Osteoblast (primary cell): ENCODE results near the gene WDR90. TPM values are rescaled to one million over a fixed set of nuclear protein-coding genes. Genes with fewer than 3 reads are reported as not detected.

Source experiments
- DNase-seq: peaks from one replicate; pipeline ENCODE4 v3.0.0; 2011; ENCODE audit warnings: low spot score, mixed read lengths; ENCODE audit not compliant: insufficient read length; ENCODE audit errors: missing footprints
- H2AFZ ChIP-seq: 2 replicates; pipeline ENCODE4 v1.6.0; 2011; ENCODE audit warnings: mild to moderate bottlenecking, low read length
- H3K27ac ChIP-seq: 2 replicates; pipeline ENCODE4 v1.5.1; 2011; ENCODE audit warnings: mild to moderate bottlenecking, low read depth, low read length, moderate library complexity
- H3K27me3 ChIP-seq: 2 replicates; pipeline ENCODE4 v1.6.0; 2012; ENCODE audit warnings: mild to moderate bottlenecking, control low read depth, inconsistent platforms, low read length, moderate library complexity; ENCODE audit not compliant: insufficient read depth
- H3K36me3 ChIP-seq: 2 replicates; pipeline ENCODE4 v1.5.1; 2011; ENCODE audit warnings: mild to moderate bottlenecking, low read length, control low read depth, moderate library complexity; ENCODE audit not compliant: insufficient read depth
- H3K4me1 ChIP-seq: 2 replicates; pipeline ENCODE4 v1.5.1; 2011; ENCODE audit warnings: mild to moderate bottlenecking, low read length, control low read depth, moderate library complexity; ENCODE audit not compliant: insufficient read depth
- H3K4me2 ChIP-seq: 2 replicates; pipeline ENCODE4 v1.6.0; 2011; ENCODE audit warnings: mild to moderate bottlenecking, low read length; ENCODE audit not compliant: insufficient read depth
- H3K4me3 ChIP-seq: fragments of 200-600 bp; sonication (generic); 3 replicates; pipeline ENCODE4 v1.5.1; 2012; ENCODE audit warnings: mild to moderate bottlenecking, low read length, inconsistent platforms; ENCODE audit not compliant: insufficient read depth
- H3K79me2 ChIP-seq: 2 replicates; pipeline ENCODE4 v1.6.0; 2012; ENCODE audit warnings: mild to moderate bottlenecking, low read length, control low read depth, inconsistent platforms; ENCODE audit not compliant: insufficient read depth
- H3K9me3 ChIP-seq: 2 replicates; pipeline ENCODE4 v1.5.1; 2011; ENCODE audit warnings: low read depth, low read length, control low read depth
- H4K20me1 ChIP-seq: 2 replicates; pipeline ENCODE4 v1.6.0; 2012; ENCODE audit warnings: mild to moderate bottlenecking, low read length, control low read depth; ENCODE audit not compliant: insufficient read depth
- CTCF ChIP-seq: IDR thresholded peaks from 2 replicates; pipeline ENCODE4 v1.5.1; 2011; ENCODE audit warnings: mild to moderate bottlenecking, low read depth, low read length, moderate library complexity; ENCODE audit errors: extremely low read depth
- total RNA-seq: library from RNA; depleted of rRNA; stranded (reverse); fragments of >200 nt; gene quantifications from 2 replicates; pipeline ENCODE4 v1.2.3, GENCODE V29; 2012

WDR90 gene
- total RNA-seq, 1 donor, result 19.2 TPM

GRCh38 chr16:704552-705380 is 55.6 kb downstream of the WDR90 start:
- TF ChIP-seq CTCF, result no peak
- H3K4me1 ChIP-seq, result peaks cover 3% of the 10 kb centered on the region
- H3K27ac ChIP-seq, result no peak overlapping the region
- H3K4me3 ChIP-seq, result no peak overlapping the region
- peaks cover 15% of the 10 kb centered on the region for H4K20me1 ChIP-seq
- no peaks in the 10 kb centered on the region for H3K9me3 ChIP-seq
- no peaks in the 10 kb centered on the region for H3K79me2 ChIP-seq
- peaks cover 70% of the 10 kb centered on the region for H3K27me3 ChIP-seq
- no peaks in the 10 kb centered on the region for H3K36me3 ChIP-seq
- H2AFZ ChIP-seq, result no peak overlapping the region
- no peak for DNase-seq
- no peak overlapping the region for H3K4me2 ChIP-seq

- Histone ChIP-seq H3K27me3 (peaks cover 74% of the 10 kb centered on the region), H3K79me2 (no peaks in the 10 kb centered on the region), H3K9me3 (no peaks in the 10 kb centered on the region), H3K36me3 (no peaks in the 10 kb centered on the region), H3K4me3 (no peak within 1 kb of the TSS), H3K4me2 (no peak within 1 kb of the TSS), H3K4me1 (peaks cover 6% of the 10 kb centered on the region), H4K20me1 (peaks cover 18% of the 10 kb centered on the region), H2AFZ (no peak within 1 kb of the TSS), H3K27ac (no peak within 1 kb of the TSS)
- no peak for DNase-seq
- no peak for TF ChIP-seq CTCF
Measured at GRCh38 chr16:705431-706188, 56.4 kb downstream of the WDR90 start, which contains the start of gene FBXL16. TSS of gene FBXL16 (minus strand) at chr16:705801. CDS start at chr16:697405, 8,396 bp downstream.

GRCh38 chr16:706189-707061 is 57.3 kb downstream of the WDR90 start:
- TF ChIP-seq CTCF, result no peak
- Histone ChIP-seq H3K4me2 (no peak overlapping the region), H3K27ac (no peak overlapping the region), H3K9me3 (no peaks in the 10 kb centered on the region), H3K4me3 (no peak overlapping the region), H3K27me3 (peaks cover 70% of the 10 kb centered on the region), H2AFZ (no peak overlapping the region), H4K20me1 (peaks cover 14% of the 10 kb centered on the region), H3K4me1 (peaks cover 6% of the 10 kb centered on the region), H3K79me2 (no peaks in the 10 kb centered on the region), H3K36me3 (no peaks in the 10 kb centered on the region)
- DNase-seq, result no peak
